Esophagus muscularis mucosa (tissue), 4 donors: Measurements from ENCODE around the gene ITSN2. TPM values are rescaled to one million over a fixed set of nuclear protein-coding genes. Genes with fewer than 3 reads are reported as not detected.

Experiments
- DNase-seq: peaks from one replicate; pipeline ENCODE4 v3.0.0-alpha.2; 2017; ENCODE audit errors: extremely low spot score
- H3K27ac ChIP-seq, 4 donors: fragments of 200-600 bp; sonication (generic); replicated peaks in 1 of 4; 1 replicate in 3 of 4; 2 replicates in 1 of 4; pipeline ENCODE4 v1.5.1; 2016 to 2019; ENCODE audit warnings: mild to moderate bottlenecking in 1 of 4
- H3K27me3 ChIP-seq, 4 donors: fragments of 200-600 bp; sonication (generic); one replicate each; pipeline versions ENCODE4 v1.5.1 to v1.6.0; 2016 to 2019
- H3K36me3 ChIP-seq, 4 donors: fragments of 200-600 bp; sonication (generic); one replicate each; pipeline ENCODE4 v1.5.1; 2016 to 2019
- H3K4me1 ChIP-seq, 4 donors: fragments of 200-600 bp; sonication (generic); one replicate each; pipeline ENCODE4 v1.5.1; 2016 to 2019
- H3K4me3 ChIP-seq, 4 donors: fragments of 200-600 bp; sonication (generic); 1 replicate in 2 of 4; 2 replicates in 2 of 4; pipeline ENCODE4 v1.5.1; 2016 to 2019; ENCODE audit warnings: mild to moderate bottlenecking in 4 of 4, moderate library complexity in 1 of 4
- H3K9me3 ChIP-seq, 4 donors: fragments of 200-600 bp; sonication (generic); 1 replicate in 3 of 4; 2 replicates in 1 of 4; pipeline ENCODE4 v1.5.1; 2016 to 2019
- EP300 ChIP-seq: sonication (generic); formaldehyde crosslinking; IDR thresholded peaks from one replicate; pipeline ENCODE4 v1.6.1; 2017; ENCODE audit warnings: antibody characterized with exemption
- POLR2A ChIP-seq: fragments of 450-650 bp; IDR thresholded peaks from one replicate; pipeline ENCODE4 v1.6.1; 2017; ENCODE audit warnings: antibody characterized with exemption, moderate library complexity, mild to moderate bottlenecking, low read depth
- POLR2AphosphoS5 ChIP-seq, 2 donors: sonication (generic); formaldehyde crosslinking; IDR thresholded peaks; one replicate each; pipeline ENCODE4 v1.6.1; 2017; ENCODE audit warnings: antibody characterized with exemption in 2 of 2
- WGBS: methylation state at CpG from one replicate; pipeline ENCODE4 v1.1.5; 2018; 5-methylcytosine and 5-hydroxymethylcytosine counted together
- intact Hi-C: fragments of 100-400 bp; cut with DNase I; formaldehyde crosslinking; loops from one replicate; pipeline ENCODE4 v1.15.1; 2023
- total RNA-seq, 4 donors: library from RNA; depleted of rRNA; stranded (reverse); fragments of >200 nt; gene quantifications; one replicate each; pipeline versions ENCODE4 v1.1.0 to v1.2.1, GENCODE V29; 2016
- TF ChIP-seq, protein P1 (sequence below), 3 experiments: fragments of 200-600 bp in 2 of 3; fragments of 450-650 bp in 1 of 3; sonication (generic) in 2 of 3; IDR thresholded peaks; one replicate each; pipeline ENCODE4 v1.5.1; 2017 to 2019; ENCODE audit warnings: antibody characterized with exemption in 3 of 3, mild to moderate bottlenecking in 2 of 3, moderate library complexity in 1 of 3

The ITSN2 gene
- total RNA-seq, 4 donors from 2014 or later, result 47.0 to 60.2 (median 53.6) TPM

DNA sequence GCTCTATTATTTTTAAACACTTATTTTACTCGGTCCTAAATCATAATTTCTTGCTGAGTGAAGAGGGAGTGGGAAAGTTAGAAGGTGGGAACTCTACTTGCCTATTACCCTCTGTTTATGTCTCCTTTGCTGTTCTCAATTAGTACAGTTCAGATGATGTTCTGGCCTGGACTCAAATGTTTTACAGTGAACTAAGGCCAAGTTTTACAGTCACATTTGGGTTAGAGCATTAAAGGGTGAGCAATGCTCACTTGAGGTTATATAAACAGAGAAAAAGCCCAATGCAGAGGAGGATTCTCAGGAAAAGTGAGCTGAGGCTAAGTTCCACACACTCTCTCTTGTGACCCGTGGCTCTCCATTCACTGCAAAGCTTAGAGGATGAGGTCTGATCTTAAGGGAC, 52.4 kb downstream of the ITSN2 start:
- intact Hi-C loops, result no loop called here
- peak overlapping the region in 2 of 4 donors; percentile 11 for H3K27ac ChIP-seq
- 54% methylated on average over 2 of the region's 2 CpGs for WGBS
- no peaks in the 10 kb centered on the region for H3K27me3 ChIP-seq
- DNase-seq, result no peak
- no peaks in the 10 kb centered on the region for H3K9me3 ChIP-seq
- peaks cover 7 to 42% (median 34%) of the 10 kb centered on the region in 4 donors for H3K4me1 ChIP-seq
- TF ChIP-seq, protein P1, sequence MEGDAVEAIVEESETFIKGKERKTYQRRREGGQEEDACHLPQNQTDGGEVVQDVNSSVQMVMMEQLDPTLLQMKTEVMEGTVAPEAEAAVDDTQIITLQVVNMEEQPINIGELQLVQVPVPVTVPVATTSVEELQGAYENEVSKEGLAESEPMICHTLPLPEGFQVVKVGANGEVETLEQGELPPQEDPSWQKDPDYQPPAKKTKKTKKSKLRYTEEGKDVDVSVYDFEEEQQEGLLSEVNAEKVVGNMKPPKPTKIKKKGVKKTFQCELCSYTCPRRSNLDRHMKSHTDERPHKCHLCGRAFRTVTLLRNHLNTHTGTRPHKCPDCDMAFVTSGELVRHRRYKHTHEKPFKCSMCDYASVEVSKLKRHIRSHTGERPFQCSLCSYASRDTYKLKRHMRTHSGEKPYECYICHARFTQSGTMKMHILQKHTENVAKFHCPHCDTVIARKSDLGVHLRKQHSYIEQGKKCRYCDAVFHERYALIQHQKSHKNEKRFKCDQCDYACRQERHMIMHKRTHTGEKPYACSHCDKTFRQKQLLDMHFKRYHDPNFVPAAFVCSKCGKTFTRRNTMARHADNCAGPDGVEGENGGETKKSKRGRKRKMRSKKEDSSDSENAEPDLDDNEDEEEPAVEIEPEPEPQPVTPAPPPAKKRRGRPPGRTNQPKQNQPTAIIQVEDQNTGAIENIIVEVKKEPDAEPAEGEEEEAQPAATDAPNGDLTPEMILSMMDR (IDR thresholded peaks at IDR 0.05), result no peak
- TF ChIP-seq POLR2AphosphoS5 (IDR thresholded peaks at IDR 0.05), result no peak
- no peak for TF ChIP-seq EP300
- no peak for TF ChIP-seq POLR2A
- no peak overlapping the region for H3K4me3 ChIP-seq
- H3K36me3 ChIP-seq, result peaks cover 15 to 56% (median 38%) of the 10 kb centered on the region in 4 donors

DNA sequence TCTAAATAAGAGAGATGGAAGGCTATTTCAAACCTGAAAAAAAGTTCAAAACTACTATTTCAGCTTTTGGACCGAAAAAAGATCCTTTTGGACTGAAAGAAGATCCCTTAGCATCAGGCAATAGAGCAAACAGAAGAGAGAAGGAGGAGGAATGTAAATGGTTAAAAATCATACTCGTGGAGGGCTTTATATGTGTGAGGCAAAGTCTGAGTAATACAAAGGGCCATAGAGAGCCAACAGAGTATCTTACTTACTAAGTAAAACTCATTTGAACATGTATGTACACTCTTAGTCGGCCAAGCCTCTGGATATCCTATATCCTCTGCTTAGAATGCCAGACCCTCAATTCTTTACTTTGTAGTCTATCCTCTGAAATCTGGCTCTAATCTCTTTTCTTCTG, 55.7 kb downstream of the ITSN2 start:
- intact Hi-C loops, result no loop called here
- Histone ChIP-seq H3K4me1 (peaks cover 7 to 42% (median 34%) of the 10 kb centered on the region in 4 donors), H3K9me3 (no peaks in the 10 kb centered on the region), H3K4me3 (no peak overlapping the region), H3K36me3 (peaks cover 23 to 77% (median 52%) of the 10 kb centered on the region in 4 donors), H3K27ac (peak overlapping the region; percentile 53 to 79 (median 70)), H3K27me3 (no peaks in the 10 kb centered on the region)
- WGBS, result 48% methylated on average over 3 of the region's 3 CpGs
- TF ChIP-seq POLR2AphosphoS5 (IDR thresholded peaks at IDR 0.05) (no peak), POLR2A (no peak), EP300 (no peak)
- TF ChIP-seq, protein P1 (IDR thresholded peaks at IDR 0.05), result no peak
- no peak for DNase-seq

DNA sequence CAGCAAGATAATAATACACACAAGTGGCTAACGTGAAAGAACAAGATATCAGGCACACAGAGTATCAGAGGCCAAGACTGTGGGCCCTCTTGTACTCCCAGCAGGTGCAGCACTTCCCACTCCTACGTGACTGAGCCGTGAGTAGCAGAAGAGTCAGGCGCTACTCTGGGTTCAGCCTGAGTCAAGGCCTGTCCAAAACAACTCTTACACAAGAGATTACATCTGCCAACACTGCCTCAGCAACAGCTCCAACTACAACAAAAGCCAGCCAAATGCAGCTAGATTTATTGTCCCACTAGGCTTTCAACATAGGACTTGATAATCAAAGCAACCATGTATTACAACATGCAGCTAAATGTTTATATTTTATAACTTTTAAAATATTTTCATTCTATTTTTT, 56.2 kb downstream of the ITSN2 start:
- intact Hi-C loops, result no loop called here

DNA sequence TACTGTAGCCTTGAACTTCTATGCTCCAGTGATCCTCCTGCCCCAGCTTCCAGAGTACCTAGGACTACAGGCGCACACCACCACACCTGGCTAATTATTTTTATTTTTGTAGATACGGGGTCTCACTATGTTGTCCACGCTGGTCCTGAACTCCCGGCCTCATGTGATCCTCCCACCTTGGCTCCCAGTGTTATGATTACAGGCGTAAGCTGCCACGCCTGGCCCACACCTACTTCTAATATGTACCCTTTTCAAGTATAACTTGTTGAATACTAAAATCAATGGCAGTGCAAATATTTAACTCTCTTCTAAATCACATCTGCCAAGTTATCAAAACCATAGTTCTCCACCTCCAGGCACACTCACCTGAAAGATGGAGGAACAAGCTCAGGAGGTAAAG, 58.7 kb downstream of the ITSN2 start:
- no peak for TF ChIP-seq POLR2A
- TF ChIP-seq EP300, result no peak
- TF ChIP-seq, protein P1 (IDR thresholded peaks at IDR 0.05), result no peak
- TF ChIP-seq POLR2AphosphoS5 (IDR thresholded peaks at IDR 0.05), result no peak
- intact Hi-C loops, result no loop called here
- Histone ChIP-seq H3K9me3 (no peaks in the 10 kb centered on the region), H3K27me3 (no peaks in the 10 kb centered on the region), H3K4me1 (peaks cover 7 to 27% (median 23%) of the 10 kb centered on the region in 4 donors), H3K36me3 (peaks cover 40 to 79% (median 61%) of the 10 kb centered on the region in 4 donors), H3K4me3 (no peak overlapping the region), H3K27ac (no peak overlapping the region)
- no peak for DNase-seq
- 97% methylated on average over 6 of the region's 6 CpGs for WGBS

More for the DNA sequence above, 56.2 kb downstream of the ITSN2 start:
- no peaks in the 10 kb centered on the region for H3K27me3 ChIP-seq
- H3K4me3 ChIP-seq, result no peak overlapping the region
- H3K4me1 ChIP-seq, result peaks cover 7 to 42% (median 34%) of the 10 kb centered on the region in 4 donors
- no peak for DNase-seq
- peaks cover 23 to 77% (median 52%) of the 10 kb centered on the region in 4 donors for H3K36me3 ChIP-seq
- WGBS, result 12% methylated on average over 4 of the region's 4 CpGs
- TF ChIP-seq POLR2AphosphoS5 (IDR thresholded peaks at IDR 0.05) (peak; percentile 67 to 85), POLR2A (no peak)
- peak overlapping the region; percentile 53 to 79 (median 70) for H3K27ac ChIP-seq
- H3K9me3 ChIP-seq, result no peaks in the 10 kb centered on the region

DNA sequence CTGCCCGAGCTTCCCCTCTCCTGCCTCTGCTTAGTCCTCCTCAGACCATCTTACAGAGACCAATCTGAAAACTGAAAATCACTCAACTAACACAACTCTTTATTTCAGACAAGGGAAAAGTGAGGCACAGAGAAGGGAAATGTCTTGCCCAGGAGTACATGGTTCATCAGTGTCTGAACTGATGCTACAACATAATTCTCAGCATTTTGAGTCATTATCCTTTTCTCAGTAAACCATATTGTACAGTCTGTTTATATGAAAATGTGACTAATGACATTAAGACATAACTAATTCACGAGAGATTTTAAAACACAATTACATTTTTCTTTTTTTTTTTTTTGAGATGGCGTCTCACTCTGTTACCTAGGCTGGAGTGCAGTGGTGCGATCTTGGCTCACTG, 62.7 kb downstream of the ITSN2 start:
- no peak for DNase-seq
- H3K4me3 ChIP-seq, result no peak overlapping the region
- H3K4me1 ChIP-seq, result no peaks in the 10 kb centered on the region
- H3K9me3 ChIP-seq, result no peaks in the 10 kb centered on the region
- TF ChIP-seq, protein P1 (IDR thresholded peaks at IDR 0.05), result no peak
- TF ChIP-seq POLR2AphosphoS5 (IDR thresholded peaks at IDR 0.05) (no peak), POLR2A (no peak), EP300 (no peak)
- no peaks in the 10 kb centered on the region for H3K27me3 ChIP-seq
- intact Hi-C loops, result no loop called here
- WGBS, result 95% methylated on average over 4 of the region's 4 CpGs
- no peak overlapping the region for H3K27ac ChIP-seq
- peaks cover 62 to 99% (median 88%) of the 10 kb centered on the region in 4 donors for H3K36me3 ChIP-seq
